PC-9 (cell line): ENCODE data around the gene RNF126. TPM values are rescaled to one million over a fixed set of nuclear protein-coding genes. Genes with fewer than 3 reads are reported as not detected.

ENCODE experiments used
- BruUV-seq: library from RNA; stranded (reverse); fragments of 400-500 nt; replicated peaks from 2 replicates; lab custom pipeline; 2021; lab: Mats Ljungman, UMichigan
- CTCF ChIA-PET: fragments of 300-600 bp; sonication (Branson Sonifier 250); formaldehyde crosslinking; loops from one replicate; lab custom pipeline; 2022; ENCODE audit warnings: antibody characterized with exemption; lab: Charles Lee
- POLR2A ChIA-PET: fragments of 300-600 bp; sonication (Branson Sonifier 250); formaldehyde crosslinking; loops from one replicate; lab custom pipeline; 2022; ENCODE audit warnings: antibody characterized with exemption; ENCODE audit not compliant: unreplicated experiment; lab: Charles Lee
- DNase-seq, 2 experiments: peaks; one replicate each; pipeline versions ENCODE4 v3.0.0 to v3.0.0-alpha.2; 2015 to 2022; ENCODE audit warnings: mixed read lengths in 1 of 2
- H2AFZ ChIP-seq: fragments of 200-600 bp; sonication (generic); 2 replicates; pipeline ENCODE4 v1.8.1; 2017; ENCODE audit warnings: antibody characterized with exemption
- H3F3A ChIP-seq: fragments of 200-600 bp; sonication (generic); 2 replicates; pipeline ENCODE4 v1.8.1; 2017; ENCODE audit warnings: antibody characterized with exemption, mild to moderate bottlenecking, low read depth; ENCODE audit not compliant: insufficient read depth
- H3K27ac ChIP-seq: fragments of 200-600 bp; sonication (generic); 2 replicates; pipeline ENCODE4 v1.6.1; 2016; ENCODE audit warnings: mixed run types
- H3K27me3 ChIP-seq: fragments of 200-600 bp; sonication (generic); 2 replicates; pipeline ENCODE4 v1.6.1; 2016; ENCODE audit warnings: low read depth, mixed run types; ENCODE audit not compliant: insufficient read depth
- H3K36me3 ChIP-seq: fragments of 200-600 bp; sonication (generic); 2 replicates; pipeline ENCODE4 v1.6.1; 2016; ENCODE audit warnings: low read depth, mixed run types
- H3K4me1 ChIP-seq: fragments of 200-600 bp; sonication (generic); replicated peaks from 2 replicates; pipeline ENCODE4 v1.6.1; 2016; ENCODE audit warnings: mixed run types; ENCODE audit not compliant: insufficient read depth
- H3K4me2 ChIP-seq: fragments of 200-600 bp; sonication (generic); 2 replicates; pipeline ENCODE4 v1.6.1; 2017; ENCODE audit warnings: mixed run types
- H3K4me3 ChIP-seq: fragments of 200-600 bp; sonication (generic); 2 replicates; pipeline ENCODE4 v1.6.1; 2016; ENCODE audit warnings: mixed run types
- H3K79me2 ChIP-seq: fragments of 200-600 bp; sonication (generic); 2 replicates; pipeline ENCODE4 v1.6.1; 2017; ENCODE audit warnings: low read depth, mixed run types
- H3K9me2 ChIP-seq: fragments of 200-600 bp; sonication (generic); 2 replicates; pipeline ENCODE4 v1.8.1; 2017; ENCODE audit warnings: mild to moderate bottlenecking; ENCODE audit not compliant: insufficient read depth
- H3K9me3 ChIP-seq: fragments of 200-600 bp; sonication (generic); 2 replicates; pipeline ENCODE4 v1.8.1; 2016; ENCODE audit warnings: low read depth; ENCODE audit not compliant: insufficient read depth
- H4K20me1 ChIP-seq: fragments of 200-600 bp; sonication (generic); 2 replicates; pipeline ENCODE4 v1.8.1; 2017; ENCODE audit not compliant: insufficient read depth
- EZH2 ChIP-seq: fragments of 200-600 bp; sonication (generic); IDR thresholded peaks from 2 replicates; pipeline ENCODE4 v1.8.0; 2017; ENCODE audit warnings: antibody characterized with exemption, low read depth
- intact Hi-C: fragments of 100-400 bp; cut with micrococcal nuclease; formaldehyde crosslinking; loops from one replicate; pipeline ENCODE4 v1.10.0; 2022; ENCODE audit not compliant: unreplicated experiment
- total RNA-seq: library from RNA; stranded (reverse); gene quantifications from 2 replicates; pipeline ENCODE4 v1.2.3, GENCODE V29; 2021
- TF ChIP-seq, protein P1 (sequence below): fragments of 200-600 bp; sonication (generic); conservative IDR thresholded peaks from 2 replicates; pipeline ENCODE4 v1.6.1; 2017; ENCODE audit warnings: mixed run types, antibody characterized with exemption, mild to moderate bottlenecking, moderate library complexity

The RNF126 gene
- total RNA-seq, 1 experiment from 2014 or later: 54.4 TPM

- H3K4me3 ChIP-seq: no peak overlapping the region
- H2AFZ ChIP-seq: no peak overlapping the region
- ChIA-PET CTCF (no interaction called here), POLR2A (no interaction called here)
- no peaks in the 10 kb centered on the region for H3K36me3 ChIP-seq
- H4K20me1 ChIP-seq: no peaks in the 10 kb centered on the region
- no peak overlapping the region for H3K4me2 ChIP-seq
- H3K27me3 ChIP-seq: 0 out of 2 replicates have a peak, but pooled peaks cover 5% of the 10 kb centered on the region
- DNase-seq: no peak
- H3K79me2 ChIP-seq: peaks cover 18% of the 10 kb centered on the region
- no peak for TF ChIP-seq EZH2
- TF ChIP-seq, protein P1, sequence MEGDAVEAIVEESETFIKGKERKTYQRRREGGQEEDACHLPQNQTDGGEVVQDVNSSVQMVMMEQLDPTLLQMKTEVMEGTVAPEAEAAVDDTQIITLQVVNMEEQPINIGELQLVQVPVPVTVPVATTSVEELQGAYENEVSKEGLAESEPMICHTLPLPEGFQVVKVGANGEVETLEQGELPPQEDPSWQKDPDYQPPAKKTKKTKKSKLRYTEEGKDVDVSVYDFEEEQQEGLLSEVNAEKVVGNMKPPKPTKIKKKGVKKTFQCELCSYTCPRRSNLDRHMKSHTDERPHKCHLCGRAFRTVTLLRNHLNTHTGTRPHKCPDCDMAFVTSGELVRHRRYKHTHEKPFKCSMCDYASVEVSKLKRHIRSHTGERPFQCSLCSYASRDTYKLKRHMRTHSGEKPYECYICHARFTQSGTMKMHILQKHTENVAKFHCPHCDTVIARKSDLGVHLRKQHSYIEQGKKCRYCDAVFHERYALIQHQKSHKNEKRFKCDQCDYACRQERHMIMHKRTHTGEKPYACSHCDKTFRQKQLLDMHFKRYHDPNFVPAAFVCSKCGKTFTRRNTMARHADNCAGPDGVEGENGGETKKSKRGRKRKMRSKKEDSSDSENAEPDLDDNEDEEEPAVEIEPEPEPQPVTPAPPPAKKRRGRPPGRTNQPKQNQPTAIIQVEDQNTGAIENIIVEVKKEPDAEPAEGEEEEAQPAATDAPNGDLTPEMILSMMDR: no peak
- no peaks in the 10 kb centered on the region for H3K9me3 ChIP-seq
- H3K4me1 ChIP-seq: peaks cover 17% of the 10 kb centered on the region
- H3K9me2 ChIP-seq: no peaks in the 10 kb centered on the region
- H3F3A ChIP-seq: peaks cover 22% of the 10 kb centered on the region
- H3K27ac ChIP-seq: no peak overlapping the region
- intact Hi-C loops: no loop called here
- BruUV-seq: no TSS peak
Observed at GRCh38 chr19:682678-683320, 19.8 kb upstream of the RNF126 start.

GRCh38 chr19:681029-682019, 18.3 kb upstream of the RNF126 start:
- H3K4me2 ChIP-seq: peak overlapping the region; percentile 73
- no peak for DNase-seq
- no peaks in the 10 kb centered on the region for H3K27me3 ChIP-seq
- CTCF ChIA-PET: no interaction called here
- no peak for TF ChIP-seq EZH2
- TF ChIP-seq, protein P1: no peak
- peaks cover 30% of the 10 kb centered on the region for H3K4me1 ChIP-seq
- H3K9me3 ChIP-seq: no peaks in the 10 kb centered on the region
- H2AFZ ChIP-seq: 0 out of 2 replicates have a peak overlapping the region, but pooled peaks have one; percentile 78
- no TSS peak for BruUV-seq
- H3K79me2 ChIP-seq: peaks cover 19% of the 10 kb centered on the region
- no peaks in the 10 kb centered on the region for H4K20me1 ChIP-seq
- H3K27ac ChIP-seq: peak overlapping the region; percentile 67
- peak overlapping the region; percentile 56; the same call in 1 of the 2 replicates for H3K4me3 ChIP-seq
- POLR2A ChIA-PET: no interaction called here
- H3K9me2 ChIP-seq: no peaks in the 10 kb centered on the region
- H3F3A ChIP-seq: peaks cover 25% of the 10 kb centered on the region
- H3K36me3 ChIP-seq: no peaks in the 10 kb centered on the region
- intact Hi-C loops: no loop called here

GRCh38 chr19:680287-681028, 17.4 kb upstream of the RNF126 start:
- no TSS peak for BruUV-seq

More at GRCh38 chr19:680287-681028, 17.4 kb upstream of the RNF126 start:
- POLR2A ChIA-PET: no interaction called here
- no peaks in the 10 kb centered on the region for H4K20me1 ChIP-seq
- no peaks in the 10 kb centered on the region for H3K27me3 ChIP-seq
- H3K4me1 ChIP-seq: peaks cover 30% of the 10 kb centered on the region
- H3K27ac ChIP-seq: peak overlapping the region; percentile 67
- no peak for TF ChIP-seq EZH2
- H3K36me3 ChIP-seq: no peaks in the 10 kb centered on the region
- intact Hi-C loops: no loop called here
- H3K79me2 ChIP-seq: peaks cover 19% of the 10 kb centered on the region
- peaks cover 29% of the 10 kb centered on the region for H3F3A ChIP-seq
- H3K9me3 ChIP-seq: no peaks in the 10 kb centered on the region
- H3K4me2 ChIP-seq: peak overlapping the region; percentile 95
- H3K9me2 ChIP-seq: no peaks in the 10 kb centered on the region
- CTCF ChIA-PET: no interaction called here
- H2AFZ ChIP-seq: peak overlapping the region; percentile 78; the same call in 1 of the 2 replicates
- peak overlapping the region; percentile 75 for H3K4me3 ChIP-seq
- DNase-seq: peak; percentile 94 to 98
